Naive thymus-derived CD4-positive, alpha-beta T cell (primary cell): ENCODE data around the gene ZBTB7C. TPM values are rescaled to one million over a fixed set of nuclear protein-coding genes. Genes with fewer than 3 reads are reported as not detected.

Source experiments
- ATAC-seq: fragments of 150-1000 bp; cut with Tn5 transposase; 2 replicates; pipeline ENCODE4 v1.10.0; 2021; ENCODE audit warnings: mild to moderate bottlenecking, moderate library complexity
- CTCF ChIA-PET: fragments of 350-600 bp; sonication (Branson Sonifier 250); formaldehyde crosslinking; loops from one replicate; lab custom pipeline; 2021; ENCODE audit warnings: antibody characterized with exemption; lab: Charles Lee
- POLR2A ChIA-PET: fragments of 350-600 bp; sonication (Branson Sonifier 250); formaldehyde crosslinking; loops from one replicate; lab custom pipeline; 2021; ENCODE audit warnings: antibody characterized with exemption, inconsistent platforms; lab: Charles Lee
- DNase-seq, 9 donors: peaks; one replicate each; pipeline versions ENCODE4 v3.0.0 to v3.0.0-alpha.2; 2020 to 2022; ENCODE audit warnings: mixed read lengths in 1 of 9
- H3K27ac ChIP-seq: one replicate; pipeline ENCODE4 v1.7.0; 2013; ENCODE audit warnings: mild to moderate bottlenecking, low read depth, low read length, moderate library complexity
- H3K27me3 ChIP-seq, 2 donors: one replicate each; pipeline ENCODE4 v1.7.0; 2013; ENCODE audit warnings: low read length in 2 of 2, mild to moderate bottlenecking in 2 of 2, moderate library complexity in 2 of 2; ENCODE audit not compliant: control insufficient read depth in 2 of 2, insufficient read depth in 2 of 2
- H3K36me3 ChIP-seq, 3 experiments: 1 replicate in 2 of 3; 2 replicates in 1 of 3; pipeline ENCODE4 v1.7.0; 2013; ENCODE audit warnings: low read length in 3 of 3, mild to moderate bottlenecking in 3 of 3, moderate library complexity in 1 of 3; ENCODE audit not compliant: insufficient read depth in 3 of 3, control insufficient read depth in 2 of 3
- H3K4me1 ChIP-seq, 2 donors: one replicate each; pipeline ENCODE4 v1.7.0; 2013; ENCODE audit warnings: low read length in 2 of 2, mild to moderate bottlenecking in 2 of 2, moderate library complexity in 1 of 2; ENCODE audit not compliant: control insufficient read depth in 2 of 2, insufficient read depth in 2 of 2
- H3K4me3 ChIP-seq: 2 replicates; pipeline ENCODE4 v1.7.0; 2013; ENCODE audit warnings: mild to moderate bottlenecking, low read length
- H3K9me3 ChIP-seq, 3 experiments: 1 replicate in 2 of 3; 2 replicates in 1 of 3; pipeline ENCODE4 v1.7.0; 2013; ENCODE audit warnings: low read length in 3 of 3; ENCODE audit not compliant: control insufficient read depth in 2 of 3
- H3K27ac Mint-ChIP-seq, 9 donors: one replicate each; pipeline ENCODE4 v1.8.0; 2020 to 2022; ENCODE audit warnings: mixed read lengths in 9 of 9, mild to moderate bottlenecking in 8 of 9, moderate library complexity in 5 of 9, inconsistent platforms in 2 of 9
- H3K27me3 Mint-ChIP-seq, 5 donors: one replicate each; pipeline ENCODE4 v1.8.0; 2021 to 2022; ENCODE audit warnings: mixed read lengths in 5 of 5, mild to moderate bottlenecking in 1 of 5
- H3K36me3 Mint-ChIP-seq, 5 donors: one replicate each; pipeline ENCODE4 v1.8.0; 2020 to 2022; ENCODE audit warnings: mixed read lengths in 5 of 5, mild to moderate bottlenecking in 3 of 5, inconsistent platforms in 1 of 5
- H3K4me1 Mint-ChIP-seq, 7 donors: one replicate each; pipeline ENCODE4 v1.8.0; 2020 to 2022; ENCODE audit warnings: mixed read lengths in 7 of 7, mild to moderate bottlenecking in 3 of 7, inconsistent platforms in 1 of 7
- H3K4me3 Mint-ChIP-seq, 10 donors: one replicate each; pipeline ENCODE4 v1.8.0; 2020 to 2022; ENCODE audit warnings: mild to moderate bottlenecking in 10 of 10, mixed read lengths in 10 of 10, moderate library complexity in 6 of 10, inconsistent platforms in 2 of 10
- H3K9me3 Mint-ChIP-seq, 11 donors: one replicate each; pipeline ENCODE4 v1.8.0; 2020 to 2022; ENCODE audit warnings: mixed read lengths in 11 of 11, mild to moderate bottlenecking in 4 of 11, inconsistent platforms in 1 of 11, moderate library complexity in 1 of 11
- intact Hi-C, 2 donors: fragments of 100-400 bp; cut with micrococcal nuclease; formaldehyde crosslinking; loops; one replicate each; pipeline ENCODE4 v1.15.1; 2023
- polyA plus RNA-seq, 2 donors: library from polyadenylated mRNA; unstranded; fragments of 300-500 nt; fragmentation: Illumina TruSeq; gene quantifications; one replicate each; pipeline ENCODE4 v1.2.3, GENCODE V29; 2021
- total RNA-seq, 6 experiments: library from RNA in 5 of 6; stranded (reverse) in 5 of 6; gene quantifications; 1 replicate in 5 of 6; 2 replicates in 1 of 6; pipeline ENCODE4 v1.2.3 and lab custom pipeline; 2021 to 2026

ZBTB7C gene
- under 1 TPM in 1 of 5 experiments, not detected in 4; 0.51 TPM for total RNA-seq
- polyA plus RNA-seq, result not detected
- total RNA-seq (lab: John Stamatoyannopoulos, UW), result not detected

DNA sequence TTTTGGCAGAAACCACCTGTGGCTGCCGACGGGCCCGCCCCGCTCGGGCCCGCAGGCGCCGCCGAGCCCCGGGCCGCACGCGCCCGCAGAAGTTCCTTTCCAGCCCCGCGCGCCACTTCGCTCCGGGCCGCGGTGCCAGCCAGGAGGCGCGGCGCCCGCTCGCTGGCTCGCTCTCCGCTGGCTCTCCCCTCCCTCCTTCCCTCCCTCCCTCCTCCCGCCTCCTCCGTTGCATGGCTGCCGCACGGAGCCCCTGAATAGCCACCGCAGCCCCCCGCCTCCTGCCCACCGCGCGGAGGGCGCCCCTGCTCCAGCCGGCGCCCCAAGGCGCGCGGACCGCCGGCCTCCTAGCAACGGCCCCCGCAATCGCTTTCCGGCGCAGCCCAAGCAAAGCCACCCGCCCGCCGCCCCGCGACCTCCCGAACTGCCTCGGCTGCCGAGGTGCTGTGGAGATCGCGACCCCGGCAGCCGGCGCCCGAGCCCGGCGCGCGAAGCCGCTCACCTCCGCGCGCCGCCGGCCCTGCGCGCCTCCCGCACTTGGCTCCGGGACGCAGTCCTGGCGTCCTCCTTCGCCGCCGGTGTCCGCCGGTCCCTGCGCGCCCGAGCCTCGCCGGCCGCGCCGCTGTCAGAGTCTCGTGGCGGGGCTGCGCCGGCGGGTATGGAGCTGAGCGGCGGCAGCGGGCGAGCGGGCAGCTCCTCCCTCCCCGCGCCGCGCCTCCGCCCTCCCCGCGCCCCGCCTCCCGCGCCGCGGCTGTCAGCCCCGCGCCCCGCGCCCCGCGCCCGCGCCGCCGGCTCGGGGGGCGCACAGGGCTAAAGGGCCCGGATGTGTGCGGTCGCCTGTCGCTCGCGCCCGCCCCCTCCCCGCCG is at the start of gene ZBTB7C:
Gene ZBTB7C (minus strand): TSS at position 657 of the 864 bp plus-strand sequence.
- Mint-ChIP-seq H3K36me3 (no peaks in the 10 kb centered on the region), H3K9me3 (peaks cover 0 to 12% (median 5%) of the 10 kb centered on the region in 11 donors), H3K4me1 (peaks cover 4 to 20% (median 14%) of the 10 kb centered on the region in 7 donors), H3K4me3 (peak within 1 kb of the TSS; percentile 68 to 80 (median 78)), H3K27ac (peak within 1 kb of the TSS in 1 of 9 donors; percentile 23), H3K27me3 (peaks cover 67 to 75% (median 68%) of the 10 kb centered on the region in 5 donors)
- H3K4me3 ChIP-seq, result peak within 1 kb of the TSS; percentile 43
- peaks cover 0 to 6% of the 10 kb centered on the region in 2 donors for H3K4me1 ChIP-seq
- ChIA-PET CTCF (no interaction called here), POLR2A (no interaction called here)
- peak in 1 of 9 donors; percentile 54 for DNase-seq
- H3K9me3 ChIP-seq, result no peaks in the 10 kb centered on the region
- ATAC-seq, result peak; percentile 48
- no peak within 1 kb of the TSS for H3K27ac ChIP-seq
- intact Hi-C loops, result loop anchor here in 1 of 2 donors (5.0 kb wide), 1 partner anchor 477 kb away; the partner anchor contains the start of gene SMAD2
- no peaks in the 10 kb centered on the region for H3K36me3 ChIP-seq
- peaks cover 4% of the 10 kb centered on the region in 2 donors for H3K27me3 ChIP-seq

DNA sequence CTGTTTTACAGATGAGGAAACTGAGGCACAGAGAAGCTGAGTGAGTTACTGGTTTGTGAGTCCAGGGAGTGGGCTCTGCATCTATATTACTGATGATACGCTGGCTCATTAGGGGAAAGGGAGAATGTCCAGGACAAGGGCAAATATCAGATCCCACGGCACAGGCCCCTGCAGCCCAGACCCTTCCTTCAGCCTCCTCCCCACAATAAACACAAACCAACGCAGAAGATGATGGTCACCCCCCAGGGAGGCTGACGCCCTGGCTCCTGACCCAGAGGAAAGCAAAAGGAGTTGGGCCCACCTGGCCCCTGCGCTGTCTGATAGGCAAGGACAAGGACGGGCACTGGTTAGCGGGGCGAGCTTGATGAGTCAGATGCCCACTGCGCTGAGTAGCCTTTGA is 47.7 kb upstream of the ZBTB7C start:
- CTCF ChIA-PET, result interaction anchor here (5.1 kb wide), 1 partner anchor 11 kb away, joined by 34 read pairs; no protein-coding TSS in a partner anchor
- ATAC-seq (no peak), DNase-seq (no peak)
- Mint-ChIP-seq H3K27me3 (peaks cover 51 to 66% (median 62%) of the 10 kb centered on the region in 5 donors), H3K36me3 (no peaks in the 10 kb centered on the region), H3K4me3 (peak overlapping the region in 6 of 10 donors; percentile 18 to 84 (median 70)), H3K27ac (peak overlapping the region in 2 of 9 donors; percentile 14 to 65), H3K4me1 (peaks cover 13 to 47% (median 39%) of the 10 kb centered on the region in 7 donors), H3K9me3 (peaks cover 0 to 9% (median 0%) of the 10 kb centered on the region in 11 donors)
- Histone ChIP-seq H3K4me1 (peaks cover 3 to 36% of the 10 kb centered on the region in 2 donors), H3K27ac (no peak overlapping the region), H3K36me3 (no peaks in the 10 kb centered on the region), H3K9me3 (no peaks in the 10 kb centered on the region), H3K27me3 (peaks cover 0 to 7% of the 10 kb centered on the region in 2 donors), H3K4me3 (no peak overlapping the region)
- intact Hi-C loops, result loop anchor here in 1 of 2 donors (1.0 to 5.0 kb wide), 2 partner anchors 11 to 1915 kb away; no protein-coding TSS in a partner anchor
- POLR2A ChIA-PET, result interaction anchor here (1.0 kb wide), 1 partner anchor 11 kb away, joined by 3 read pairs; no protein-coding TSS in a partner anchor

- Histone ChIP-seq H3K4me1 (peaks cover 3 to 36% of the 10 kb centered on the region in 2 donors), H3K36me3 (no peaks in the 10 kb centered on the region), H3K4me3 (no peak overlapping the region), H3K27ac (no peak overlapping the region), H3K27me3 (peaks cover 0 to 7% of the 10 kb centered on the region in 2 donors), H3K9me3 (no peaks in the 10 kb centered on the region)
- Mint-ChIP-seq H3K27ac (peak overlapping the region in 8 of 9 donors; percentile 14 to 88 (median 54)), H3K36me3 (no peaks in the 10 kb centered on the region), H3K4me1 (peaks cover 13 to 47% (median 39%) of the 10 kb centered on the region in 7 donors), H3K4me3 (peak overlapping the region; percentile 19 to 84 (median 70)), H3K27me3 (peaks cover 44 to 64% (median 59%) of the 10 kb centered on the region in 5 donors), H3K9me3 (peaks cover 0 to 9% (median 0%) of the 10 kb centered on the region in 11 donors)
- DNase-seq (peak in 8 of 9 donors; percentile 18 to 65 (median 60)), ATAC-seq (peak; percentile 82)
- POLR2A ChIA-PET, result interaction anchor here (1.0 kb wide), 1 partner anchor 12 kb away, joined by 3 read pairs; no protein-coding TSS in a partner anchor
- intact Hi-C loops, result loop anchor here in 1 of 2 donors (1.0 to 5.0 kb wide), 2 partner anchors 10 to 1916 kb away; no protein-coding TSS in a partner anchor
- CTCF ChIA-PET, result interaction anchor here (5.1 kb wide), 1 partner anchor 10 kb away, joined by 34 read pairs; no protein-coding TSS in a partner anchor
Measured at GRCh38 chr18:48455555-48456478, 46.6 kb upstream of the ZBTB7C start.

- peaks cover 13 to 47% (median 39%) of the 10 kb centered on the region in 7 donors for H3K4me1 Mint-ChIP-seq
- DNase-seq, result no peak
- no peak for ATAC-seq
- no peak overlapping the region for H3K27ac Mint-ChIP-seq
- ChIA-PET CTCF (interaction anchor here (0.6 to 5.1 kb wide), 2 partner anchors 8 to 724 kb away, joined by 6 to 34 read pairs; no protein-coding TSS in a partner anchor), POLR2A (no interaction called here)
- H3K4me3 Mint-ChIP-seq, result peak overlapping the region in 2 of 10 donors; percentile 15 to 67
- no peaks in the 10 kb centered on the region for H3K9me3 ChIP-seq
- no peak overlapping the region for H3K27ac ChIP-seq
- no peaks in the 10 kb centered on the region for H3K36me3 ChIP-seq
- H3K36me3 Mint-ChIP-seq, result no peaks in the 10 kb centered on the region
- intact Hi-C loops, result no loop called here
- H3K27me3 Mint-ChIP-seq, result peaks cover 36 to 64% (median 61%) of the 10 kb centered on the region in 5 donors
- H3K4me1 ChIP-seq, result peaks cover 3 to 36% of the 10 kb centered on the region in 2 donors
- peaks cover 0 to 7% of the 10 kb centered on the region in 2 donors for H3K27me3 ChIP-seq
- H3K9me3 Mint-ChIP-seq, result peaks cover 0 to 9% (median 0%) of the 10 kb centered on the region in 11 donors
- H3K4me3 ChIP-seq, result no peak overlapping the region
Measured at GRCh38 chr18:48454261-48454757, 45.1 kb upstream of the ZBTB7C start.

DNA sequence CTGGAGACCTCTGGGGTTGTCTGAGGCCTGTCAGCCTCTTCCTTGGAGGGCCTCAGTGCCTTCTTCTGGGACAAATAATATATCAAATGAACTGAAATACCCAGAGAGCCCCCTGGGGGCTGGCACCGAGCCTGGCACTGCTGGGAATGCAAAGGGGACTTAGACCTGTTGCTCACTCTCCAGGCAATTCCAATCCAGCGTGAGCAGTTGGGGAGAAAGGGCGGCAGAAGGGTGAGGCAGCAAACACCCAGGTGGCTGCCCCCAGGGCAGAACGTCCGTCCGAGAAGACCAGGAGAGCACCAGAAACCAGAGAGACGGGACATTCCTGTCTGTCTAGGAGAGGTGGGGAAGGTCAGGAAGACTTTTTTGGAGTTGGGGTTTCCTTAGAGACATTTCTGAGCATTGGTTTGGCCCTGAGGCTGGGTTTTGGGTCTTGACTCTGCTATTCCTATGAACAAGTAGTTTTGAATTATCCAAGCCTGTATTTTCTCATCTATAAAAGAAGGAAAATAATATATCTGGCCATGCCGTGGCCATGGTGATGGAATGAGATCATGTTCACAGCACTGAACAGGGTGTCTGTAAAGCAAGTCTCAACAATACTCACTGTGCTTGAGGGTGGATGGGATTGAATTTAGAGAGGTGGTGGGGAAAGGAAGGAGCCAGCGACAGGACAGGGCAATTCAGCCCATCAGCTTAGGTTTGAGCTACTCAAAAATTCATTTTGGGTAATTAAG is 44.3 kb upstream of the ZBTB7C start:
- Histone ChIP-seq H3K36me3 (no peaks in the 10 kb centered on the region), H3K9me3 (no peaks in the 10 kb centered on the region), H3K27me3 (peaks cover 0 to 7% of the 10 kb centered on the region in 2 donors), H3K4me3 (no peak overlapping the region), H3K4me1 (peaks cover 3 to 36% of the 10 kb centered on the region in 2 donors), H3K27ac (no peak overlapping the region)
- ChIA-PET POLR2A (no interaction called here), CTCF (no interaction called here)
- no peak for ATAC-seq
- intact Hi-C loops, result no loop called here
- Mint-ChIP-seq H3K9me3 (peaks cover 0 to 9% (median 0%) of the 10 kb centered on the region in 11 donors), H3K4me3 (peak overlapping the region in 1 of 10 donors; percentile 33), H3K36me3 (no peaks in the 10 kb centered on the region), H3K4me1 (peaks cover 13 to 47% (median 39%) of the 10 kb centered on the region in 7 donors), H3K27me3 (peaks cover 39 to 64% (median 61%) of the 10 kb centered on the region in 5 donors), H3K27ac (peak overlapping the region in 1 of 9 donors; percentile 16)
- no peak for DNase-seq
